Tibial artery (tissue), 4 donors: ENCODE data around the gene SFMBT2.

Experiments
- DNase-seq, 2 donors: peaks; one replicate each; pipeline ENCODE4 v3.0.0-alpha.2; 2019
- H3K27ac ChIP-seq, 2 donors: fragments of 200-600 bp; sonication (generic) in 1 of 2; 1 replicate in 1 of 2; 2 replicates in 1 of 2; pipeline ENCODE4 v1.5.1; 2018 to 2019; ENCODE audit warnings: mild to moderate bottlenecking in 1 of 2
- H3K27me3 ChIP-seq, 2 donors: fragments of 200-600 bp; sonication (generic) in 1 of 2; one replicate each; pipeline versions ENCODE4 v1.5.1 to v1.6.0; 2016 to 2019
- H3K36me3 ChIP-seq, 3 donors: fragments of 200-600 bp; sonication (generic) in 2 of 3; one replicate each; pipeline ENCODE4 v1.5.1; 2016 to 2019; ENCODE audit warnings: mild to moderate bottlenecking in 2 of 3
- H3K4me1 ChIP-seq, 4 donors: fragments of 200-600 bp; sonication (generic) in 2 of 4; 1 replicate in 3 of 4; 2 replicates in 1 of 4; pipeline ENCODE4 v1.5.1; 2016 to 2019
- H3K4me3 ChIP-seq, 2 donors: fragments of 200-600 bp; sonication (generic) in 1 of 2; 1 replicate in 1 of 2; 2 replicates in 1 of 2; pipeline ENCODE4 v1.5.1; 2018 to 2019; ENCODE audit warnings: mild to moderate bottlenecking in 2 of 2
- H3K9me3 ChIP-seq, 3 donors: fragments of 200-600 bp; sonication (generic) in 1 of 3; one replicate each; pipeline ENCODE4 v1.5.1; 2016 to 2019
- intact Hi-C: fragments of 100-400 bp; cut with DNase I; formaldehyde crosslinking; loops from one replicate; pipeline ENCODE4 v1.15.0; 2023; ENCODE audit warnings: low total_unique reads
- TF ChIP-seq, protein P1 (sequence below), 2 experiments: fragments of 200-600 bp in 1 of 2; fragments of 450-650 bp in 1 of 2; IDR thresholded peaks; one replicate each; pipeline ENCODE4 v1.5.1; 2017 to 2019; ENCODE audit warnings: antibody characterized with exemption in 2 of 2, mild to moderate bottlenecking in 1 of 2, moderate library complexity in 1 of 2

The SFMBT2 gene

DNA sequence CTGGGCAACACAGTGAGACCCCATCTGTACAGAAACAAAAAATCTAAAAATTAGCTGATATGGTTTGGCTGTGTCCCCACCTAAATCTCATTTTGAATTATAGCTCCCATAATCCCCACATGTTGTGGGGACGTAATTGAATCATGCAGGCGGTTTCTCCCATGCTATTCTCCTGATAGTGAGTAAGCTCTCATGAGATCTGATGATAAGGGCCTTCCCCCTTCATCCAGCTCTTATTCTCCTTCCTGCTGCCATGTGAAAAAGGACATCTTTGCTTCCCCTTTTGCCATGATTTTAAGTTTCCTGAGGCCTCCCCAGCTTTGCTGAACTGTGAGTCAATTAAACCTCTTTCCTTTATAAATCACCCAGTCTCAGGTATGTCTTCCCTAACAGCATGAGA is 136.5 kb downstream of the SFMBT2 start:
- no peaks in the 10 kb centered on the region for H3K9me3 ChIP-seq
- no peaks in the 10 kb centered on the region for H3K27me3 ChIP-seq
- no peak overlapping the region for H3K27ac ChIP-seq
- H3K4me3 ChIP-seq, result no peak overlapping the region
- H3K36me3 ChIP-seq, result no peaks in the 10 kb centered on the region
- TF ChIP-seq, protein P1, sequence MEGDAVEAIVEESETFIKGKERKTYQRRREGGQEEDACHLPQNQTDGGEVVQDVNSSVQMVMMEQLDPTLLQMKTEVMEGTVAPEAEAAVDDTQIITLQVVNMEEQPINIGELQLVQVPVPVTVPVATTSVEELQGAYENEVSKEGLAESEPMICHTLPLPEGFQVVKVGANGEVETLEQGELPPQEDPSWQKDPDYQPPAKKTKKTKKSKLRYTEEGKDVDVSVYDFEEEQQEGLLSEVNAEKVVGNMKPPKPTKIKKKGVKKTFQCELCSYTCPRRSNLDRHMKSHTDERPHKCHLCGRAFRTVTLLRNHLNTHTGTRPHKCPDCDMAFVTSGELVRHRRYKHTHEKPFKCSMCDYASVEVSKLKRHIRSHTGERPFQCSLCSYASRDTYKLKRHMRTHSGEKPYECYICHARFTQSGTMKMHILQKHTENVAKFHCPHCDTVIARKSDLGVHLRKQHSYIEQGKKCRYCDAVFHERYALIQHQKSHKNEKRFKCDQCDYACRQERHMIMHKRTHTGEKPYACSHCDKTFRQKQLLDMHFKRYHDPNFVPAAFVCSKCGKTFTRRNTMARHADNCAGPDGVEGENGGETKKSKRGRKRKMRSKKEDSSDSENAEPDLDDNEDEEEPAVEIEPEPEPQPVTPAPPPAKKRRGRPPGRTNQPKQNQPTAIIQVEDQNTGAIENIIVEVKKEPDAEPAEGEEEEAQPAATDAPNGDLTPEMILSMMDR (IDR thresholded peaks at IDR 0.05), result no peak
- no peaks in the 10 kb centered on the region for H3K4me1 ChIP-seq
- intact Hi-C loops, result no loop called here
- DNase-seq, result no peak

DNA sequence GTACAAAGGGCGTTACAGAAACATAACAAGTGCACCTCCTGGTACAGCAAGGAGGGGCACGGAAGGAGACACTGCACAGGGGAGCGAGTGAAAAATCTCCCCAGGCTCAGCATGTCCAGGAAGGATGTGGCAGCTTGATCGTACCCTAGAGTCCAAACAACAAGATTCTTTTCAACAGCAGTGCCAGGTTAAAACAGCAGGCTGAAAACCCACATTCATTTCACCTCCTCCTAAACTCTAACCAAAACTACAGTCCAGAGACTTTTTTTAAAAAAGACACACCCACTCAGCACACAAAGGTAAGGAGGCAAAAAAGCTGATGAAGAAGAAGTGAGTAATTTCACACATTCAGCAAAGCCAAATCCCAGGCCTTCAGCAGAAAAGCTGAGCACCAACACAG is 138.8 kb downstream of the SFMBT2 start:
- intact Hi-C loops, result no loop called here
- TF ChIP-seq, protein P1 (IDR thresholded peaks at IDR 0.05), result no peak
- H3K27ac ChIP-seq, result no peak overlapping the region

DNA sequence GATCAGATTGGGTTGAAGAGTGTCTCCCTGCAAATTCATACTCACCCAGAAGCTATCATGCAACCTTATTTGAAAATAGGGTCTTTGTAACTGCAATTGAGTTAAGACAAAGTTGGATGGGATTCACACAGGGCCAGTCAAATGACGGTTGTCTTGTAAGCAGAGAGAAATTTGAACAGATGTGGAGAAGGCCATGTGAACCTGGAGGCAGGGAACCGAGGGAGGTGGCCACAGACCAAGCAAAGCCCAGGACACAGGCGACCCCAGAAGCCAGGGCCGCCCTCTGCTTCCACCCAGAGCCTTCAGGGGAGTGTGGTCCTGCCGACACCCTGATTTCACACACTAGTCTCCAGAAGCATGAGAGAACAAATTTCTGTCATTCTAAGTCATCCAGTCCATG is 140.8 kb downstream of the SFMBT2 start:
- Histone ChIP-seq H3K4me3 (no peak overlapping the region), H3K27ac (no peak overlapping the region), H3K27me3 (no peaks in the 10 kb centered on the region), H3K36me3 (no peaks in the 10 kb centered on the region), H3K4me1 (no peaks in the 10 kb centered on the region), H3K9me3 (no peaks in the 10 kb centered on the region)
- intact Hi-C loops, result no loop called here
- no peak for DNase-seq
- TF ChIP-seq, protein P1 (IDR thresholded peaks at IDR 0.05), result no peak

More for the DNA sequence above, 138.8 kb downstream of the SFMBT2 start:
- H3K9me3 ChIP-seq, result no peaks in the 10 kb centered on the region
- no peaks in the 10 kb centered on the region for H3K4me1 ChIP-seq
- no peaks in the 10 kb centered on the region for H3K27me3 ChIP-seq
- no peaks in the 10 kb centered on the region for H3K36me3 ChIP-seq
- DNase-seq, result no peak
- H3K4me3 ChIP-seq, result no peak overlapping the region

DNA sequence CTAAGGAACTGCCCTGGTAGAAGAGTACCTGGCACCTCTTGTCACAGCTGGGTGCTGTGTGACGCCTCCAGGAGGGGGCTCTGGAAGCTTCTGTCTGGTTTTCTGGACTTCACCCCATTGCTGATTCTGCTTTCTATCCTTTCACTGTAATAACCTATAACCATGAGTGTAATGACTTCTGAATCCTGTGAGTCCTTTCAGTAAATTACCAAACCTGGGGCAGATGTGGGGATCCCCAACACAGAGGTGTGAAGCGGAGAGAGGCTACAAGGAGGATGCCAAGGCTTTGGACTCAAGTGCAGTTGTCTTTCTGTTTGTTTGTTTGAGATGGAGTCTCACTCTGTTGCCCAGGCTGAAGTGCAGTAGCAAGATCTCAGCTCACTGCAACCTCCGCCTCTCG is 143.7 kb downstream of the SFMBT2 start:
- Histone ChIP-seq H3K27me3 (no peaks in the 10 kb centered on the region), H3K9me3 (no peaks in the 10 kb centered on the region), H3K36me3 (no peaks in the 10 kb centered on the region), H3K4me3 (no peak overlapping the region), H3K27ac (no peak overlapping the region), H3K4me1 (no peaks in the 10 kb centered on the region)
- TF ChIP-seq, protein P1 (IDR thresholded peaks at IDR 0.05), result no peak
- intact Hi-C loops, result no loop called here
- DNase-seq, result no peak

DNA sequence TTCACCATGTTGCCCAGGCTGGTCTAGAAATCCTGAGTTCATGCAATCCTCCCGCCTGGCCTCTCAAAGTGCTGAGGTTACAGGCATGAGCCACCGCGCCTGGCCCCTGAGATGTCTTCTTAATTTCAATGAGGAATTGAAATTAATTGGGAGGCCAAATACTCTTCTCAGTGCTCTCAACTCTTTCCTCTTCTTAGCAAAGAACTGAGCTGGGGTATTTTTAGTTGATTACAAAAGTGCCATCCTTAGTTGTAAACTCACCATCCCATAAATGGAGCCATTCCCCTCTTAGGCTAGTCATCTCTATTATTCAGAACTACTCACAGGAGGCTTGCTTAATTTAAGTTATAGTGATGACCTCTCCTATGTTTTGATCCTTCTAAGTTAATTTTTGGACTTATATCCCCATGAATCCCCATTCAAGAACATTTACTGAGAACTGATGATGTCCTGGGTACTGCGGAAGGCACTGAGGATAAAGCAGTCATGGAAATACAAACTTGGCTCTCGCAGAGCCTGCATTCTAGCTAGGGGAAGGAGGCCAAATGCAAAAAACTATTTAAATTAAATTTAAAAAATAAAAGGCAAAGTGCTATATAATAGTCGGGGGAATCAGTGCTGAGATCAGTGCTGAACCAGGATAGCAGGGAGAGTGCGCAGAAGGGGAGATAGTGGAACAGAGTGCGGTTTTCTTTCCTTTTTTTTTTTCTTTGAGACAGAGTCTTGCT is 145.3 kb downstream of the SFMBT2 start:
- DNase-seq, result no peak
- Histone ChIP-seq H3K27ac (no peak overlapping the region), H3K4me3 (no peak overlapping the region), H3K4me1 (peaks cover 0 to 4% (median 0%) of the 10 kb centered on the region in 4 donors), H3K36me3 (no peaks in the 10 kb centered on the region), H3K27me3 (no peaks in the 10 kb centered on the region), H3K9me3 (no peaks in the 10 kb centered on the region)
- TF ChIP-seq, protein P1 (IDR thresholded peaks at IDR 0.05), result no peak
- intact Hi-C loops, result no loop called here
